GM23338 (cell line): ENCODE results near the gene PRR4. TPM values are rescaled to one million over a fixed set of nuclear protein-coding genes. Genes with fewer than 3 reads are reported as not detected.

Source experiments
- ATAC-seq: fragments of 200-7000 bp; cut with Tn5 transposase; 3 replicates; pipeline ENCODE4 v1.9.1; 2020
- DNase-seq: peaks from one replicate; pipeline ENCODE4 v3.0.0-alpha.2; 2015; ENCODE audit warnings: low spot score
- H2AFZ ChIP-seq: fragments of 200-600 bp; sonication (generic); 2 replicates; pipeline ENCODE4 v1.8.0; 2016; ENCODE audit warnings: antibody characterized with exemption, mild to moderate bottlenecking, moderate library complexity
- H3F3A ChIP-seq: fragments of 200-600 bp; sonication (generic); replicated peaks from 2 replicates; pipeline ENCODE4 v1.8.0; 2017; ENCODE audit warnings: antibody characterized with exemption, mixed run types, low read depth
- H3K27ac ChIP-seq: fragments of 200-600 bp; sonication (generic); 2 replicates; pipeline ENCODE4 v1.6.1; 2016; ENCODE audit warnings: low read depth
- H3K27me3 ChIP-seq: fragments of 200-600 bp; sonication (generic); 2 replicates; pipeline ENCODE4 v1.8.0; 2016; ENCODE audit warnings: mild to moderate bottlenecking, mixed run types, moderate library complexity; ENCODE audit not compliant: insufficient read depth
- H3K36me3 ChIP-seq: fragments of 200-600 bp; sonication (generic); 2 replicates; pipeline ENCODE4 v1.8.0; 2016; ENCODE audit warnings: mild to moderate bottlenecking; ENCODE audit not compliant: insufficient read depth
- H3K4me1 ChIP-seq: fragments of 200-600 bp; sonication (generic); 2 replicates; pipeline ENCODE4 v1.8.0; 2016; ENCODE audit warnings: mild to moderate bottlenecking, moderate library complexity; ENCODE audit not compliant: insufficient read depth
- H3K4me2 ChIP-seq: fragments of 200-600 bp; sonication (generic); 2 replicates; pipeline ENCODE4 v1.7.1; 2017; ENCODE audit warnings: mixed run types
- H3K4me3 ChIP-seq: fragments of 200-600 bp; sonication (generic); 2 replicates; pipeline ENCODE4 v1.6.1; 2016; ENCODE audit warnings: mixed run types
- H3K79me2 ChIP-seq: fragments of 200-600 bp; sonication (generic); replicated peaks from 2 replicates; pipeline ENCODE4 v1.8.0; 2017; ENCODE audit warnings: mild to moderate bottlenecking; ENCODE audit not compliant: insufficient read depth
- H3K9me2 ChIP-seq: fragments of 200-600 bp; sonication (generic); 2 replicates; pipeline ENCODE4 v1.8.0; 2017; ENCODE audit not compliant: insufficient read depth
- H4K20me1 ChIP-seq: fragments of 200-600 bp; sonication (generic); replicated peaks from 2 replicates; pipeline ENCODE4 v1.8.0; 2017; ENCODE audit warnings: mild to moderate bottlenecking; ENCODE audit not compliant: insufficient read depth
- H3K27ac Mint-ChIP-seq: 2 replicates; pipeline ENCODE4 v1.8.0; 2020; ENCODE audit warnings: inconsistent platforms, mild to moderate bottlenecking, moderate library complexity, mixed read lengths
- H3K27me3 Mint-ChIP-seq: 3 replicates; pipeline ENCODE4 v1.8.0; 2022; ENCODE audit warnings: low read depth, mild to moderate bottlenecking, moderate library complexity, mixed read lengths, inconsistent platforms; ENCODE audit not compliant: insufficient read depth, poor library complexity
- H3K36me3 Mint-ChIP-seq: 3 replicates; pipeline ENCODE4 v1.8.0; 2021; ENCODE audit warnings: low read depth, mild to moderate bottlenecking, inconsistent platforms, moderate library complexity, mixed read lengths
- H3K4me1 Mint-ChIP-seq: 3 replicates; pipeline ENCODE4 v1.8.0; 2020; ENCODE audit warnings: mild to moderate bottlenecking, inconsistent platforms, mixed read lengths
- H3K4me3 Mint-ChIP-seq: 3 replicates; pipeline ENCODE4 v1.8.0; 2021; ENCODE audit warnings: moderate library complexity, mild to moderate bottlenecking, inconsistent platforms, mixed read lengths
- H3K9me3 Mint-ChIP-seq: 3 replicates; pipeline ENCODE4 v1.8.0; 2020; ENCODE audit warnings: moderate library complexity, mild to moderate bottlenecking, inconsistent platforms, mixed read lengths
- CREB1 ChIP-seq: fragments of 250-450 bp; sonication (Bioruptor Pico); IDR thresholded peaks from 2 replicates; pipeline ENCODE4 v1.5.0; 2020; ENCODE audit warnings: low read depth, mild to moderate bottlenecking, moderate library complexity
- ETS1 ChIP-seq: IDR thresholded peaks from 2 replicates; pipeline ENCODE4 v1.6.1; 2016; ENCODE audit warnings: antibody characterized with exemption
- EZH2 ChIP-seq: fragments of 200-600 bp; sonication (generic); IDR thresholded peaks from one replicate; pipeline ENCODE4 v1.8.0; 2017; ENCODE audit warnings: antibody characterized with exemption, mild to moderate bottlenecking, low read depth; ENCODE audit not compliant: unreplicated experiment
- EZH2phosphoT487 ChIP-seq: fragments of 200-600 bp; sonication (generic); IDR thresholded peaks from one replicate; pipeline ENCODE4 v1.8.1; 2018; ENCODE audit warnings: antibody characterized with exemption; ENCODE audit not compliant: unreplicated experiment
- JUNB ChIP-seq: IDR thresholded peaks from one replicate; pipeline ENCODE4 v1.6.1; 2016; ENCODE audit warnings: antibody characterized with exemption; ENCODE audit not compliant: unreplicated experiment
- NANOG ChIP-seq: IDR thresholded peaks from 2 replicates; pipeline ENCODE4 v1.6.1; 2016; ENCODE audit warnings: antibody characterized with exemption, borderline replicate concordance
- POLR2AphosphoS5 ChIP-seq: IDR thresholded peaks from 2 replicates; pipeline ENCODE4 v1.6.1; 2016; ENCODE audit warnings: antibody characterized with exemption, low read depth
- REST ChIP-seq: IDR thresholded peaks from one replicate; pipeline ENCODE4 v1.6.1; 2018; ENCODE audit warnings: antibody characterized with exemption; ENCODE audit not compliant: unreplicated experiment
- STAT1 ChIP-seq: IDR thresholded peaks from one replicate; pipeline ENCODE4 v1.6.1; 2016; ENCODE audit warnings: antibody characterized with exemption; ENCODE audit not compliant: unreplicated experiment
- ZNF114 ChIP-seq: fragments of 250-450 bp; sonication (Bioruptor Pico); IDR thresholded peaks from 2 replicates; pipeline ENCODE4 v1.5.0; 2020; ENCODE audit warnings: mild to moderate bottlenecking, moderate library complexity
- ZNF331 ChIP-seq: fragments of 250-450 bp; sonication (Bioruptor Pico); IDR thresholded peaks from 2 replicates; pipeline ENCODE4 v1.5.0; 2020; ENCODE audit warnings: low read depth, mild to moderate bottlenecking, moderate library complexity
- ZNF462 ChIP-seq: fragments of 250-450 bp; sonication (Bioruptor Pico); IDR thresholded peaks from 2 replicates; pipeline ENCODE4 v1.5.0; 2020; ENCODE audit warnings: mild to moderate bottlenecking, moderate library complexity
- long read RNA-seq: library from polyadenylated mRNA; unstranded; transcript quantifications from one replicate; pipeline ENCODE4 v2.0.0, GENCODE V29; 2020; ENCODE audit not compliant: unreplicated experiment
- polyA plus RNA-seq: library from polyadenylated mRNA; unstranded; fragments of >200 nt; fragmentation: Nextera tagmentation; extraction: Ambion mirVana; gene quantifications from 2 replicates; pipeline ENCODE4 v1.2.1, GENCODE V29; 2016
- total RNA-seq: library from RNA; depleted of rRNA; stranded (reverse); fragments of >200 nt; shearing (Covaris generic); gene quantifications from 2 replicates; pipeline ENCODE4 v1.2.3, GENCODE V29; 2014; rRNA removed
- TF ChIP-seq, protein P1 (sequence below), 2 experiments: fragments of 200-600 bp in 1 of 2; sonication (generic) in 1 of 2; conservative IDR thresholded peaks; 2 replicates each; pipeline versions ENCODE4 v1.5.1 to v1.6.1; 2016 to 2017; ENCODE audit warnings: antibody characterized with exemption in 2 of 2, low read depth in 2 of 2, mild to moderate bottlenecking in 2 of 2, moderate library complexity in 1 of 2

PRR4 gene
- 2.1 TPM in 2 replicates for total RNA-seq
- polyA plus RNA-seq, result 4.1 and 7.9 TPM in 2 replicates
- long read RNA-seq, result 0 reads

DNA sequence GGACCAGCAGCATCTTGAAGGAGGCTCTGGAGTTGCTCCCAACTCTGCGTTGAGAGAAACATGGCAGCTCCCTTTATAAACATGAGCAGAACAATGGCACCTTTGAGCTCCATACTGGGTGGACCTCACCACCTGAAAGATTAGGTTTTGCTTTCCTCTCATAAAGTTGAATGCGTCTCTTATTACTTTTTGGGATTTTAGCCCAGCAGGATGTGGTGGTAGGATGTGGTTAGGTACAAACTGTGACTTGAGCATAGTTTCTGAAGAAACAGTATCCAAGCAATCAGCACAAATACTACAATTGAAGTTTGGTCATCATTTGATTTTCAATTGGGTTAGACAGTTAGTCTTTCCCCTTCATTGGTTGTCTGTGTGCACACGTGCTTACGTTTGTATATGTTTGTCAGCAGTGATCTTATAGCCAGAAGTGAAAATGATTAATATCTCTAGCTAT, at the start of gene PRR4:
Gene PRR4 (minus strand): TSS at position 51 of the 454 bp plus-strand sequence. CDS start 38 bp downstream, at position 13.
- Mint-ChIP-seq H3K4me3 (no peak within 1 kb of the TSS), H3K27ac (no peak within 1 kb of the TSS), H3K4me1 (peaks cover 3% of the 10 kb centered on the region; the same call in 2 of the 3 replicates), H3K36me3 (peaks cover 2% of the 10 kb centered on the region; the same call in 1 of the 3 replicates), H3K27me3 (peaks cover 2% of the 10 kb centered on the region), H3K9me3 (no peaks in the 10 kb centered on the region; the same call in 2 of the 3 replicates)
- Histone ChIP-seq H3F3A (no peaks in the 10 kb centered on the region), H2AFZ (no peak within 1 kb of the TSS), H4K20me1 (no peaks in the 10 kb centered on the region; the same call in 1 of the 2 replicates), H3K4me1 (no peaks in the 10 kb centered on the region), H3K79me2 (no peaks in the 10 kb centered on the region), H3K9me2 (0 out of 2 replicates have a peak, but pooled peaks cover 9% of the 10 kb centered on the region), H3K27me3 (no peaks in the 10 kb centered on the region), H3K36me3 (no peaks in the 10 kb centered on the region), H3K4me3 (no peak within 1 kb of the TSS), H3K4me2 (no peak within 1 kb of the TSS), H3K27ac (no peak within 1 kb of the TSS)
- TF ChIP-seq STAT1 (no peak), ZNF331 (CRISPR knock-in tag) (no peak), ETS1 (no peak), ZNF462 (CRISPR knock-in tag) (no peak), JUNB (no peak), NANOG (no peak), EZH2 (no peak), REST (no peak), ZNF114 (no peak), EZH2phosphoT487 (no peak), CREB1 (CRISPR knock-in tag) (no peak), POLR2AphosphoS5 (no peak)
- TF ChIP-seq, protein P1, sequence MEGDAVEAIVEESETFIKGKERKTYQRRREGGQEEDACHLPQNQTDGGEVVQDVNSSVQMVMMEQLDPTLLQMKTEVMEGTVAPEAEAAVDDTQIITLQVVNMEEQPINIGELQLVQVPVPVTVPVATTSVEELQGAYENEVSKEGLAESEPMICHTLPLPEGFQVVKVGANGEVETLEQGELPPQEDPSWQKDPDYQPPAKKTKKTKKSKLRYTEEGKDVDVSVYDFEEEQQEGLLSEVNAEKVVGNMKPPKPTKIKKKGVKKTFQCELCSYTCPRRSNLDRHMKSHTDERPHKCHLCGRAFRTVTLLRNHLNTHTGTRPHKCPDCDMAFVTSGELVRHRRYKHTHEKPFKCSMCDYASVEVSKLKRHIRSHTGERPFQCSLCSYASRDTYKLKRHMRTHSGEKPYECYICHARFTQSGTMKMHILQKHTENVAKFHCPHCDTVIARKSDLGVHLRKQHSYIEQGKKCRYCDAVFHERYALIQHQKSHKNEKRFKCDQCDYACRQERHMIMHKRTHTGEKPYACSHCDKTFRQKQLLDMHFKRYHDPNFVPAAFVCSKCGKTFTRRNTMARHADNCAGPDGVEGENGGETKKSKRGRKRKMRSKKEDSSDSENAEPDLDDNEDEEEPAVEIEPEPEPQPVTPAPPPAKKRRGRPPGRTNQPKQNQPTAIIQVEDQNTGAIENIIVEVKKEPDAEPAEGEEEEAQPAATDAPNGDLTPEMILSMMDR (conservative IDR thresholded peaks at IDR 0.05; ENCODE audit: low read depth in 2 of 2), result no peak
- ATAC-seq, result no peak
- no peak for DNase-seq
